IMR-90 (cell line): Measurements from ENCODE around the gene C8A.

Experiments used
- BHLHE40 ChIP-seq: fragments of 150-350 bp; IDR thresholded peaks from 2 replicates; pipeline ENCODE4 v1.6.1; 2016; ENCODE audit warnings: mild to moderate bottlenecking, low read depth, low read length
- CEBPB ChIP-seq: IDR thresholded peaks from 2 replicates; pipeline ENCODE4 v1.6.1; 2012; ENCODE audit warnings: low read depth, low read length, improper control_type of control experiment
- CTCF ChIP-seq: conservative IDR thresholded peaks from 2 replicates; pipeline ENCODE4 v1.5.1; 2012; ENCODE audit warnings: mild to moderate bottlenecking, low read depth, low read length, improper control_type of control experiment
- ELK1 ChIP-seq: fragments of 150-350 bp; IDR thresholded peaks from 2 replicates; pipeline ENCODE4 v1.6.1; 2016; ENCODE audit warnings: low read depth, mild to moderate bottlenecking, low read length, moderate library complexity, borderline replicate concordance
- FOS ChIP-seq: fragments of 150-350 bp; IDR thresholded peaks from 2 replicates; pipeline ENCODE4 v1.6.1; 2016; ENCODE audit warnings: low read depth, low read length
- POLR2A ChIP-seq: IDR thresholded peaks from 2 replicates; pipeline ENCODE4 v1.6.1; 2012; ENCODE audit warnings: mild to moderate bottlenecking, low read depth, low read length
- RCOR1 ChIP-seq: IDR thresholded peaks from 2 replicates; pipeline ENCODE4 v1.6.1; 2012; ENCODE audit warnings: mild to moderate bottlenecking, low read length, improper control_type of control experiment; ENCODE audit not compliant: insufficient replicate concordance
- SMC3 ChIP-seq: fragments of 150-350 bp; IDR thresholded peaks from 2 replicates; pipeline ENCODE4 v1.6.1; 2016; ENCODE audit warnings: low read depth, mild to moderate bottlenecking, antibody characterized with exemption, low read length, moderate library complexity
- USF2 ChIP-seq: fragments of 150-350 bp; IDR thresholded peaks from 2 replicates; pipeline ENCODE4 v1.6.1; 2017; ENCODE audit warnings: mild to moderate bottlenecking, antibody characterized with exemption, low read length, low read depth

GRCh38 chr1:56922507-56922906 is 67.9 kb downstream of the C8A start:
- no peak for TF ChIP-seq CEBPB
- TF ChIP-seq CTCF = no peak
- no peak for TF ChIP-seq POLR2A
- TF ChIP-seq FOS = no peak
- no peak for TF ChIP-seq ELK1
- TF ChIP-seq RCOR1 = no peak
- no peak for TF ChIP-seq USF2
- no peak for TF ChIP-seq BHLHE40
- no peak for TF ChIP-seq SMC3
